ENCODE data around the gene JPT1. TPM values are rescaled to one million over a fixed set of nuclear protein-coding genes. Genes with fewer than 3 reads are reported as not detected.

The JPT1 gene
- total and polyA plus RNA-seq, 2 experiments from 2014 or later = 103 to 172 TPM

DNA sequence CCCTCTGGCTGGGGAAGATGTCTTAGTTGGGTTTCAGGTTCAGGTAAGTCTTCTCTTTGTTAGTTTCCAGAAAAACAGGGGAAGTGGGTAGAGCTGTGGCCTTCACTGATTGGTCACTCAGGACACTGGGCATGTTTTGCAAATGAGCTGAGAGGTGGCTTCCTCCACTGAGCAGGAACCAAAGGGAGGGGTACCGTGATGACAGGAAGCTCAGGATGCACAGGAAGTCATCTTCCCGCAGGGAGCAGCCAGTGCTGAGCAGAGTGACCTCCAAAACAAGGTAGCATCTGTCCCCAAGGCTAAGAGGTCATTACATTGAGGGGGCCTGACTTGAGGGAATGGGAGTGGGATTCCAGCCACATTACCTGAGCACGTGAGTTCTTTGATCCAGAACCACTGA, 28.3 kb downstream of the JPT1 start:
- TF ChIP-seq EZH2 (IDR thresholded peaks at IDR 0.05; ENCODE audit: borderline replicate concordance) (no peak), CTCF (IDR thresholded peaks at IDR 0.05; ENCODE audit: poor library complexity) (no peak), EZH2phosphoT487 (IDR thresholded peaks at IDR 0.05; ENCODE audit: low read depth, severe bottlenecking, unreplicated experiment) (no peak)
- H3K9me2 ChIP-seq (replicated peaks; ENCODE audit: insufficient read depth) = no peaks in the 10 kb centered on the region
- no peak overlapping the region for H3K27ac ChIP-seq
- 69% methylated on average over 3 of the region's 3 CpGs for WGBS (ENCODE audit: low lambda C conversion rate, missing lambda C conversion rate)
- H2AFZ ChIP-seq = no peak overlapping the region
- H3K36me3 ChIP-seq (replicated peaks; ENCODE audit: insufficient read depth, low read depth) = no peaks in the 10 kb centered on the region
- no peaks in the 10 kb centered on the region for H3K9me3 ChIP-seq (ENCODE audit: low read depth)
- H3K27me3 ChIP-seq = no peaks in the 10 kb centered on the region
- DNase-seq (ENCODE audit: low spot score) = no peak
- no peak overlapping the region for H3K4me3 ChIP-seq
- peaks cover 14% of the 10 kb centered on the region for H3K4me1 ChIP-seq (ENCODE audit: insufficient read depth)
- peaks cover 22% of the 10 kb centered on the region for H3K79me2 ChIP-seq
- no peaks in the 10 kb centered on the region for H4K20me1 ChIP-seq (ENCODE audit: insufficient read depth, poor library complexity, severe bottlenecking)
- H3K4me2 ChIP-seq = no peak overlapping the region

DNA sequence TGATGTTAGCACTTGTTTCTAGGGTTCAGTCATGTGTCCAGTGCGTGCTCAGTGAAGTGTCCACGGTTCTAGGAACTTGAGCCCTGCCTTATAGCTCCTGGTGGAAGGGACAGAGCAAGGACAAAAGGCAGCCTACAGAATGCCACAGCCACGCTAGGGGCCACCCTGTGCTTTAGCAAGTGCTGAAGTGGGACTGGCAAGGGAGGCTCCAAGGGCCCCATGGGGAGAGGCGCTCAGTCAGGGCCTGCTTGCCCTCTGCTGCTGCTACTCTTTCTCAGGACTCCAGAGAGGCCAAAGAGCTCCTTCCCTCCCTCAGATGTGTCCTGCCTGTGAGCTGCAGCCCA, 29.5 kb downstream of the JPT1 start:
- WGBS (ENCODE audit: low lambda C conversion rate, missing lambda C conversion rate) = 98% methylated on average over 4 of the region's 4 CpGs
- no peak for DNase-seq (ENCODE audit: low spot score)

DNA sequence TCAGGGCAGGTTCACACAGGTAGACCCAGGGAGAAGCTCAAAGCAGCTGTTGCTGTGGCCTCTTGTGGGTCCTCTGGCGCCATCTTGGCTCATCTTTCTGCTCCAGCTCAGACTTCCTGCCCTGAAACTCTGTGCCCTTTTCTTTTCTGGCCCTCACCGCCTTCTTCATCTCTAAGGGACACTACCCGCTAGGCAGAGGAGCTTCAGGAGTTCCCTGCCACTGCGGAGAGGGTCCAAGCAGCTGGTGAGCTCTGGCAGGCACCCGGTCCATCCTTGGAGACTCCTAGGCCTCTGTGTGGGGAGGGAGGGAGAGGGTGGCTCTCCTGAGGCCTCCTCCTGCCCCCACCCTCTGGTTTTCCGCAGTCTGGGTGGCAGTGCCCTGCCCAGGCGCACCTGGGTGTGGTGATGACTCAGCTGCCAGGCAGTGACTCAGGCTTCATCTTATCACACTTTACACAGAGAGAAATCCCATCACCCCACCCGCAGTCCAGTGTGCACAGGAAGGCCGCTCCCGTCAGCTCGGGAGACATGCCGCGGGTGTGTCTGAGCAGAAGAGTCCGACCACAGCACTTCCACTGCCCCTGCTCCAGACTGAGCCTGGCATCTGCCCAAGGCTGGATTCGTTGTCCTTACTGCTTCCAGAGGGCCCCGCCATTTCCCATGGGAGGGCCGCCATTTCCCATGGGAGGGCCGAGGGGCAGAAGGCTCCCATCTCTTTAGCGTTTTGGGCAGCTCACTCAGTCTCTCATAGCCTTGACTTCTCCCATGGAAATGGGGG, 30.1 kb downstream of the JPT1 start:
- no peak overlapping the region for H3K4me3 ChIP-seq
- H3K9me2 ChIP-seq (replicated peaks; ENCODE audit: insufficient read depth) = no peaks in the 10 kb centered on the region
- peak overlapping the region; percentile 96 for H3K27ac ChIP-seq
- no peaks in the 10 kb centered on the region for H4K20me1 ChIP-seq (ENCODE audit: insufficient read depth, poor library complexity, severe bottlenecking)
- peaks cover 12% of the 10 kb centered on the region for H3K79me2 ChIP-seq
- no peaks in the 10 kb centered on the region for H3K9me3 ChIP-seq (ENCODE audit: low read depth)
- H3K36me3 ChIP-seq (replicated peaks; ENCODE audit: insufficient read depth, low read depth) = no peaks in the 10 kb centered on the region
- TF ChIP-seq CTCF (IDR thresholded peaks at IDR 0.05; ENCODE audit: poor library complexity) (no peak), EZH2phosphoT487 (IDR thresholded peaks at IDR 0.05; ENCODE audit: low read depth, severe bottlenecking, unreplicated experiment) (no peak), EZH2 (IDR thresholded peaks at IDR 0.05; ENCODE audit: borderline replicate concordance) (no peak)
- no peaks in the 10 kb centered on the region for H3K27me3 ChIP-seq
- WGBS (ENCODE audit: low lambda C conversion rate, missing lambda C conversion rate) = 76% methylated on average over 19 of the region's 19 CpGs
- peak; percentile 91 for DNase-seq (ENCODE audit: low spot score)
- peak overlapping the region; percentile 59 for H3K4me2 ChIP-seq
- H3K4me1 ChIP-seq (ENCODE audit: insufficient read depth) = peaks cover 14% of the 10 kb centered on the region
- no peak overlapping the region for H2AFZ ChIP-seq

More for the DNA sequence above, 29.5 kb downstream of the JPT1 start:
- Histone ChIP-seq H3K27ac (peak overlapping the region; percentile 96), H3K27me3 (no peaks in the 10 kb centered on the region), H3K4me3 (no peak overlapping the region), H3K79me2 (peaks cover 15% of the 10 kb centered on the region), H3K9me3 (ENCODE audit: low read depth) (no peaks in the 10 kb centered on the region), H3K4me2 (peak overlapping the region; percentile 59), H4K20me1 (ENCODE audit: insufficient read depth, poor library complexity, severe bottlenecking) (no peaks in the 10 kb centered on the region), H3K9me2 (replicated peaks; ENCODE audit: insufficient read depth) (no peaks in the 10 kb centered on the region), H3K36me3 (replicated peaks; ENCODE audit: insufficient read depth, low read depth) (no peaks in the 10 kb centered on the region), H2AFZ (no peak overlapping the region), H3K4me1 (ENCODE audit: insufficient read depth) (peaks cover 14% of the 10 kb centered on the region)
- TF ChIP-seq EZH2phosphoT487 (IDR thresholded peaks at IDR 0.05; ENCODE audit: low read depth, severe bottlenecking, unreplicated experiment) (no peak), CTCF (IDR thresholded peaks at IDR 0.05; ENCODE audit: poor library complexity) (no peak), EZH2 (IDR thresholded peaks at IDR 0.05; ENCODE audit: borderline replicate concordance) (no peak)
